DMS114 treated with DMSO at 0.1 percent for 48 hours (cell line): ENCODE measurements around the gene ANKRD13A.
"Not testable (repeated sequence)": the region's sequence is repeated elsewhere in the genome, so short reads cannot be mapped to it uniquely, and the experiment has no call there.

ENCODE experiments used
- DNase-seq: peaks from one replicate; lab custom pipeline; 2025; ENCODE audit not compliant: unreplicated experiment; lab: John Stamatoyannopoulos, UW

Gene ANKRD13A

DNA sequence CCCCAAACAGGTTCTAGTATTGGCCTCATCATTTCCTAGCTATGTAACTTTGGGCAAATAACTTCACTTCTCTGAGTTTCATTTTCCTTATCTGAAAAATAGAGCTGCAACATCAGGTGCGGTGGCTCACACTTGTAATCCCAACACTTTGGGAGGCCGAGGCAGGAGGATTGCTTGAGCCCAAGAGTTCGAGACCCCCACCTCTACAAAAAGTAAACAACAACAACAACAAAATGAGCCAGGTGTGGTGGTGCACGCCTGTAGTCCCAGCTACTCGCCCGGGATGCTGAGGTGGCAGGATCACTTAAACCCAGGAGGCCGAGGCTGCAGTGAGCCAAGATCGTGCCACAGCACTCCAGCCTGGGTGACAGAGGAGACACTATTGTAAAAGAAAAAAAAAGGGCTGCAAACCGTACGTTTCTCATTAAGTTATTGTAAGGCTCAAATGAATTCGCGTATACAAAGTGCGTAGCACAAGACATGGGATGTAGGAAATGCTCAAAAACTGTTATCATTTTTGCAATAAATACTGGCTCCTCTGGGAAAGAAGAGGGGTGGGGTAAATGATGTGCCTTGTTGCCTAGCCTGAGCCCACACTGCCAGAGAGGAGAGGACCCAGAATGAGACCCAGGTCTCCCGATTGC, 48.2 kb downstream of the ANKRD13A start:
- no peak for DNase-seq

DNA sequence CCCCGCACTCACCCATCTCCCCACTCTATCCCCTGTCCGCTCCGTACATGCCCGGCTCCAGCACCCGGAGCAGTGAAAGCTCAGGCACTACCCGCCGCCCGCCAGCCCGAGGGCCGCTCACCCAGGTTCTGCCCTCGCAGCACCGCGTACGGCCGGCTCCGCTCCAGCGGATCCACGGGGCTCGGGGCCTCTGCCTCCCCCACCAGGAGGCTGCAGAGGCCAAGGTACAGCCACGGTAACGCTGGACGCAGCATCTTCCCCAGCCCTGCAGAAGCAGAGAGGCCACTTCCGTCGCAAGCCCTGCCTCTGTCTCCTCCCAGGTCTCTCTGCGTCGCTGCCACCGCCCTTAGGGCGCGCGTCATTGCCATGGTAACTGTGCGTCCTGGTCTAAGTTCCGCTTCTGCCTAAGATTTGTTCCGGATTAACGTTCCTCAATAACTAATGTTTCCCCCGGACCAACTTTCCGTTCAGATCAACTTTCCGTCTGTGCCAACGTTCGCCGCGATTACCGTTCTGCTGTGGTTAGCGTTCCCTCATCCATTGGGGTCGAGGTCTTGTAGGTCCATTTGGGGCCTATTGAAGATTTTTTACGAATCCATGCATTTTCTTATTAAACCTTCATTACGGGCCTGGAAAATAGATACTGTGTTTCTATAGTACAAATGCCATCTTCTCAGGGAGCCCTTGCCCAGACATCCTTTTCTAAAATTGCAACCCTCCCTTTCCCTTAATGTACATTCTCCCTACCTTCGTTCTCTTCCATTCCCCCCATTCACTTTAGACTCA, 49.2 kb downstream of the ANKRD13A start, which contains the start of gene C12orf76:
TSS of gene C12orf76 (minus strand) at position 281 of the 786 bp plus-strand sequence. CDS start at position 254, 27 bp downstream.
- peak; percentile 98 for DNase-seq

DNA sequence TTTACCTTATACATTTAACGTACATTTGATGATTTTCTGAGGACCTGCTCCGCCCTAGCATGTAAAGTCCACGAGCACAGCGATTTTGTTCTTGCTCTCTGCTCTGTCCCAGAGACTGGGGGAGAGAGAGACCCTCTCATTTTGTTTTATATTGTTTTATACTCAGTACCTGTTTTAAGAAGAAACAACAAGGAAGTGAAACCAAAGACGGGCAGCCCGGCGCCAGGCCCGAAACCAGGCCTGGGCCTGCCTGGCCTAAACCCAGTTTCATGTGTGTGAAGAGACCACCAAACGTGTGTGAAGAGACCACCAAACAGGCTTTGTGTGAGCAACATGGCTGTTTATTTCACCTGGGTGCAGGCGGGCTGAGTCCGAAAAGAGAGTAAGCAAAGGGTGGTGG, 49.8 kb downstream of the ANKRD13A start:
- DNase-seq: not testable (repeated sequence)

DNA sequence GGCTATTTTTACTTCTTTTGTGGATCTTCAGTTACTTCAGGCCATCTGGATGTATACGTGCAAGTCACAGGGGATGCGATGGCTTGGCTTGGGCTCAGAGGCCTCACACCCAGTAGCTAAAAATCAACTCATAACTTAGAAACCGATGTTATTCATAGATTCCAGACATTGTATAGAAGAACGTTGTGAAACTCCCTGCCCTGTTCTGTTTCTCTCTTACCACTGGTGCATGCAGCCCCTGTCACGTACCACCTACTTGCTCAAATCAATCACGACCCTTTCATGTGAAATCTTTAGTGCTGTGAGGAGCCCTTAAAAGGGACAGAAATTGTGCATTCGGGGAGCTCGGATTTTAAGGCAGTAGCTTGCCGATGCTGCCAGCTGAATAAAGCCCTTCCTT, 50.4 kb downstream of the ANKRD13A start:
- not testable (repeated sequence) for DNase-seq

DNA sequence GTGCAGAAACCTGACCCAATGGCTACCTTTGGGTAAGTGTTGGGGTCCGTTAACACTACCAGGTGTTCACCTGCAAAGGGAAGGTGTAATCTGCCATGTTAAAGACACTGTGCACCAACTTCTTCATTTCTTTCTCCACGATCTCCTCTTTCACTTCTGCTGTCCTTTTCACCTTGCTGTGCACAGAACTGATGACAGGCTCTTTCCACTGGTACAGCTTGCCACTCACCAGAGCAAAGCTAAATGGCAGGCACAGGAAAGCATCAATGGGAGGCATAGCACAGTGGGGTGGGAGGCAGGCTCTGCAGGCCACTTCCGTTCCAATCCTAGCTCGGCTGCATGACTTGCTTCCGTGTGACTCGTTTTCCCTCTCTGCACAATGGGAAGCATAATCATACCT, 51.7 kb downstream of the ANKRD13A start:
- no peak for DNase-seq

DNA sequence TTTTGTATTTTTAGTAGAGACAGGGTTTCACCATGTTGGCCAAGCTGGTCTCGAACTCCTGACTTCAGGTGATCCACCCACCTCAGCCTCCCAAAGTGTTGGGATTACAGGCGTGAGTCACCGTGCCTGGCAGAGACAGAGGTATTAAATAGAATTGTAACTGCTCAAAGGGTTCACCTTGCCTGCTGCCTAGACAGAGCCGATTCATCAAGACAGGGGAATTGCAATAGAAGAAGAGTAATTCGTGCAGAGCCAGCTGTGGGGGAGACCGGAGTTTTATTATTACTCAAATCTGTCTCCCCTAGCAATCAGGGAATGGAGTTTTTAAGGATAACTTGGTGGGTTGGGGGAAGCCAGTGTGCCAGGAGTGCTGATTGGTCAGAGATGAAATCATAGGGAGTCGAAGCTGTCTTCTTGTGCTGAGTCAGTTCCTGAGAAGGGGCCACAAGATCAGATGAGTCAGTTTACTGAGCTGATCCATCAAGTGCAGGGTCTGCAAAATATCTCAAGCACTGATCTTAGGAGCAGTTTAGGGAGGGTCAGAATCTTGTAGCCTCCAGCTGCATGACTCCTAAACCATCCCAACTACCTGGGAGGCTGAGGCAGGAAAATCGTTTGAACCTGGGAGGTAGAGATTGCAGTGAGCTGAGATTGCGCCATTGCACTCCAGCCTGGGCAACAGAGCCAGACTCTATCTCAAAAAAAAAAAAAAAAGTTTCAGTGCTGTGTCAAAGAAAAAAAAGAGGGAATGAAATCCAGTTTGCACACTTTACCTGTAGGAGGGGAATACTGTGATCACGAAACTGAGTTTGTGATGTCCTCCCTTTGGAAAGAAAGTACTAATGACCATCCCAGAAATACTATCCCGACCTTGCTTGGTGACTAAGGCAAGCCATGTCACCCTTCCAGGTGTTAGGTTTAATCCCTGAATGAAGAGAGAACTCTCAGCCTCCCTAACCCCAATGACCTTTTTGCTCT, 56.4 kb downstream of the ANKRD13A start:
- not testable (repeated sequence) for DNase-seq

DNA sequence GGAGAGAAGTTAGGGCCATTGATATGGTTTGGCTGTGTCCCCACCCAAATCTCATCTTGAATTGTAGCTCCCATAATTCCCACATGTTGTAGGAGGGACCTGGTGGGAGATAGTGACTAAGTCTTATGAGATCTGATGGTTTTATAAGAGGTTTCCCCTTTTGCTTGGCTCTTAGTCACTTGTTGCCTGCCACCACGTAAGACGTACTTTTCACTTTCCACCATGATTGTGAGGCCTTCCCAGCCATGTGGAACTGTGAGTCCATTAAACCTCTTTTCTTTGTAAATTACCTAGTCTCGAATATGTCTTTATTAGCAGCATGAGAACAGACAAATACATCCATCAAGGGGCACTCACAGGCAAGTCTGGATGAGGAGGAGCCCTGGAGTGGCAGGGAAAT, 57.4 kb downstream of the ANKRD13A start:
- DNase-seq: not testable (repeated sequence)

DNA sequence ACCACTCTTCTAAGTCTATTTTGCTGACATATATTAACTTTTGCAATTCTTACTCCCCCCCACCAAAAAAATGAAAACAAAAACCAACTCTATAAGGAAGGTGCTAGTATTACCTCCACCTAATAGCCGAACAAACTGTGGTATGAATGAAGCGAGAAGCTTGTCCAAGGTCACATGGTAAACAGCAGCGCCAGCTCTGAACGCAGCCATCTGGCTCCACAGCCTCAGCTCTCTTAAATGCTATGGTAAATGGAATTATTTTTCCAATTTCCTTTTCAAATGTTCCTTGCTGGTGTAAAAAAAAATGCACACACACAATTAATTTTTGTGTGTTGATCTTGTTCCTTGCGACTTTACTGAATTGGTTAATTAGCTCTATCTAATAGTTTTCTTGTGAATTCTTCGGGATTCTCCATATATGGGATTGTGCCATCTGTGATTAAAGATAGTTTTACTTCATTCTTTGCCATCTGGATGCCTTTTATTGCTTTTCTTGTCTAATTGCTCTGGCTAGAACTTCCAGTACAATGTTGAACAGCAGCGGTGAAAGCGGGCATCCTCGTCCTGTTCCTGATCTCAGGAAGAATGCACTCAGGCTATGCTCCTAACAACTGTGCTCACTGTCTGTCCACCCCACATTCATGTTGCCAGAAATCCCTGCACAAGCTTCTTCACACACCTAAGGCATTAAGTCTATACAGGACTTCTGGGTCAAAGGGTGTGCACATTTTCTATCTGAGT, 59.8 kb downstream of the ANKRD13A start:
- no peak for DNase-seq

DNA sequence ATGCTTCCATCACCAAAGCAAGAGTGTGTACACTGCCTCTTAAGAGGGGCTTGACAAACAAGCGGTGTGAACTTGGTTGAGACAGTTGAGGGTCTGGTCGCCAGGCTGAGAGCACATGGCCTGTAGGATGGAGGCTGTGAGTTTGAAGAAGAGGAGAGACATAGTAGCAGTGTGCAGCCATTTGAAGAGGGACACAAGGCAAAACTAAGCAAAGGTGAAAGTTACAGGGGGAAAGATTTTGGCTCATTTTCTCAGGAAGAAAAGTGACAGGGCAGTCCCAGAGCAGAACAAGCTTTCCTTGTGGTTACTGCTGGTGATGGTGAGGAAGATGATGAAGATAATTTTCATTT, 60.4 kb downstream of the ANKRD13A start:
- no peak for DNase-seq

DNA sequence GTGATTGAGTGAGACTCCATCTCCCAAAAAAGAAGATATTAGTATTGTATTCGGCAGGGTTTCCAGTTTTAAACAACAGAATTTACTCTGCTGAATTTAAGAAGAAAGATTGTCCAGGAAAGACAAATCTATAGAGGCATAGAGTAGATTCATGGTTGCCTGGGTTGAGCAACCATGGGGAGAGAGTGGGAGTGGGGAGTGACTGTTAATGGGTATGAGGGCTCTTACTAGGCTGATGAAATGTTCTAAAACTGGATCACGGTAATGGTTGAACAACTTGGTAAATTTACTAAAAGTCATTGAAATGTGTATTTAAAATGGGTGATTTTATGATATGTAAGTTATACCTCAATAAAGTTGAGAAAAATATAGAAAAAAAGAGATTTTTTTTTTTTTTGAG, 63.0 kb downstream of the ANKRD13A start:
- no peak for DNase-seq

DNA sequence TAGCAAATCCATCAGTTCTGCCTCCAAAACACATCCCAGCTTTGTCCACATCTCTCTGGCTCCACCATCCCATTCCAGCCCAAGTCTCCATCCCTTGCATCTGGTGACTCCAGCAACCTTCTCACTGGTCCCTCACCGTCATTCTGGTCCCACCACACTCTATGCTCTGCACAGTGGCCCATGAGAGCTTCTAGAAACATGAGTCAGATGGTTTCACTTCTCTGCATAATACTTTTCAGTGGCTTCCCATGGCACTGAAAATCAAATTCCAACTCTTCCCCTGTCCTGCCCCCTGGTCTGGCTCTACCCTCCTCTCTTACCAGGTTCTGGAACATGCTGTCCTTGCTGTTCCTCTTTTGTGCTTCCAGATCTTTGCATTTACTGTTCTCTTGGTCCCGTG, 66.3 kb downstream of the ANKRD13A start:
- no peak for DNase-seq

DNA sequence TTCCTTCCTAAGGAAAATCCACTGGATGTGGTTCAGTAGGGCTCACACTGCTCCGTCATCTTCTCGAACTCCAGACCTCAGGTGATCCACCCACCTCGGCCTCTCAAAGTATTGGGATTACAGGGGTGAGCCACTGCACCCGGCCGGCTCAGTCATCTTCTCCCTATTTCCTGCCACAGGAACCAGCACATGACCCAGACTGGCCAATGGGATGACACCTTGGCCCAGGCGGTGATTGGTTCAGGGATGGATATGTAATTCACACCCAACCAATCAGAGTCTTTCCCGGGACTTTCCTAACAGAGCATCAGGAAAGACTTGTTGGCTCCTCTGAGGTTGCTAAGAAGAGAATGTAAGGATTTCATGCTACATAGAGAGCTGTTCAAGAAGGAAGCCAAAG, 68.3 kb downstream of the ANKRD13A start:
- DNase-seq: no peak

DNA sequence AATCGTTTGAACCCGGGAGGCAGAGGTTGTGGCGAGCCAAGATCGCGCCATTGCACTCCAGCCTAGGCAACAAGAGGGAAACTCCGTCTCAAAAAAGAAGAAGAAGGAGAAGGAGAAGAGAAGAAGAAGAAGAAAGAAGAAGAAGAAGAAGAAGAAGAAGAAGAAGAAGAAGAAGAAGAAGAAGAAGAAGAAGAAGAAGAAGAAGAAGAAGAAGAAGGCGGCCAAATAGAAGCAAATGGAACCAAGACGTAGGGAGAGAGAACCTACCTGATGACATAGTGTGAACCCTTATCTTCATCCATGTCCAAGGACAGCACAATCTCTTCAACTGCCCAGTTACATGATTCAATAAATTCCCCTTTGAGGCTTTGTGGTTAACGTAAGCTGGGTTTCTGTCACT, 68.9 kb downstream of the ANKRD13A start:
- DNase-seq: not testable (repeated sequence)

DNA sequence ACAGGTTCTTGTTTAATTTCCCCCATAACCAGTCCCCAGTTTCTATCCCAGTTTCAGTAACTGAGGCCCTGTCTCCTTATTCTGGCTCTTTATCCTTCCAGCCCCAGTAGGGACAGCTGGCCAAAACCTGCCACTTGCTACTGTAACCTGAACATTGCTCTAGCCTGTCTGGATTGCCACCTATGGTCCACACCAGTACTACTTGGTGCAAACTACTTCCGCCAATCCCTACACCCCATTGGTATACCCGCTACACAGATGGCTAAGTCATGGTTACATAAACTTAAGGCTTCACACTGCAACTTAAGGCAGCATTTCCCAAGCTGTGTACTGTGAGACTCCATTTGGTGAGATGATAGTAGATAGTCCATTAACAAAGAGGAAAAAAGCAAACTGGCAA, 69.4 kb downstream of the ANKRD13A start:
- DNase-seq: no peak

DNA sequence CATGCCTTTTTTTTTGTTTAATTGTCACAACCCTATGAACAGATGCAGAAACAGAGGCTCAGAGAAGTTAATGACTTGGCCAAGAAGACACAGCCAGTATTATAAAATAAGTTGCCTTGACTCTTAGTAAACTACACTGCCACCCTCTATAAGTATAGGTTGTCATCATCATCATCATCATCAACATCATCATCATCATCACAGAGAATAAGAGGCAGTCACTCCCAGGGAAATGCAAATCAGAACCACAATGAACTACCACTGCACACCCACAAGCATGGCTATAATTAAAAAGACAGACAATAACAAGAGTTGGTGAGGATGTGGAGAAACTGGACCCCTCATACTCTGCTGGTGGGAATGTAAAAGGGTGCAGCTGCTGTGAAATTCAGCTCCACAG, 72.3 kb downstream of the ANKRD13A start:
- no peak for DNase-seq

DNA sequence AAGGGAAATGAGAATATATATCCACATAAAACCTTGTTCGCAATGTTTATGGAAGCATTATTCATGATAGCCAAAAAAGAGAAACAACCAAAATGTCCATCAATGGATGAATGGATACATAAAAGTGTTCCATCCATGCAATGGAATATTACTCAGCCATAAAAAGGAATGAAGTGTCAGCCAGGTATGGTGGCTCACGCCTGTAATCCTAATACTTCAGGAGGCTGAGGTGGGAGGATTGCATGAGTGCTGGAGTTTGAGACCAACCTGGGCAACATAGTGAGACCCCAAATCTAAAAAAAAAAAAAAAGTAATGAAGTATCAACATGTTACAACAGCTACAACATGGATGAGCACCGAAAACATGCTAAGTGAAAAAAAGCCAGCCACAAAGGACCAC, 72.7 kb downstream of the ANKRD13A start:
- no peak for DNase-seq

DNA sequence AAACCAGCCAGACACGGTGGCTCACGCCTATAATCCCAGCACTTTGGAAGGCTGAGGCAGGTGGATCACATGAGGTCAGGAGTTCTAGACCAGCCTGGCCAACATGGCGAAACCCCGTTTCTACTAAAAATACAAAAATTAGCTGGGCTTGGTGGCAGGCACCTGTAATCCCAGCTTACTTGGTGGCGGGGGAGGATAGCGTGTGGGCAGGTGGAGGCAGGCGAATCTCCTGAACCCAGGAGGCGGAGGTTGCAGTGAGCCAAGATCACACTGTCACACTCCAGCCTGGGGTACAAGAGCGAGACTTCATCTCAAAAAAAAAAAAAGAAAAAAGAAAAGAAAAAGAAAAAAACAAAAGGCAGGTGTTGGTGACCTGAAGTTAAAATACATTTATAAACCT, 73.4 kb downstream of the ANKRD13A start:
- DNase-seq: not testable (repeated sequence)

DNA sequence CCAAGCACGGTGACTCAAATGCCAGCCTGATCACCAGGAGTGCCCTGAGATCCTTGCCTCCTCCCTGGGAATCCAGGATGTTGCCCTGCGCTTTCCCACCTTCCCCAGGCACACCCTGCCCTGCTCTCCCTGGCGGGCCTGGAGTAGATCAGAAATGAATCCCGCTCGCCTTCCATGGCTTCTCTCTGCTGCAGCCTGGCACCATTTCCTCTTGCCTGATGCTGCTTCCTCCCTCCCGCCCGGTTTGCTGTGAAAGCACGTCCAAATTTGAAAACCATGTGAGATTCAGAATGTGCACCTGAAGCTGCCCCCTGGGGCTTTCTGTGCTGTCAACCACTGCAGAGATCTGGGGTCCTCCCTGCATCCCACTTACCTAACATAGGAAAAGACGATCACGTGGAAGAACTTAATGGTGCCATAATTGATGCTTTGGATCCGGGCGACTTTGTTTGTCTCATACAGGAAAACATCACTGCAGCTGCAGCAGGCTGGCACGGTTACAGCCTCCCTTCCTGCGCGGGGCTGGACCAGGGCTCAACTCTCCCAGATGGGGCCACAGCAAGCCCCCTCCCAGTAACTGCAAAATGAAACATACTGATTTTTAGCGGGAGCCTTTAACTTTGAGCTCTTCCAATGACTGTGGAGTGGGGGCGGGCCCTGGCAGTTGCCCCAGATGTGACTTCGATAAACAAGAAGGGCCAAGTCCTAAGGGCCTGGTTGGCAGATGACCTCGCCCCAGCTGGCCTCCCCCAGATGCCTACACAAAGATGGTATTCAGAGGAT, 74.0 kb downstream of the ANKRD13A start:
- DNase-seq: no peak

DNA sequence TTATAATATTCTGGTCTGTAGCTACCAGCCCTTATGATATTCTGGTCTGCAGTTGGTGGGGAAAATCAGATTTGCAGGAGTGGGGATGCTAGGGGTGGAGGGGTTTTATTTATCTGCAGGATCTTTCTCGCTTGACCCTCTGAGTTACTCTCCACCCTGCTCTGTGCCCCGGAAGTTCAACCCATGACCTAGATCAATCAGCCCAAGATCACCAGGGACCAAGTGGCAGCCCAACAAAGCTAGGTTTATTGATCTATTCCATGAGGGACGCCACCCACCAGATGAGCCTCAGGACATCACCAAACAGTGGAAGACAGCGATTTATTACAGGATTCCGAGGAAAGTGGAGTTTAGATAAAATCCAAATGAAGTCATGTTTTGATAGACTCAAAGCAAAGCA, 74.9 kb downstream of the ANKRD13A start:
- DNase-seq: no peak

DNA sequence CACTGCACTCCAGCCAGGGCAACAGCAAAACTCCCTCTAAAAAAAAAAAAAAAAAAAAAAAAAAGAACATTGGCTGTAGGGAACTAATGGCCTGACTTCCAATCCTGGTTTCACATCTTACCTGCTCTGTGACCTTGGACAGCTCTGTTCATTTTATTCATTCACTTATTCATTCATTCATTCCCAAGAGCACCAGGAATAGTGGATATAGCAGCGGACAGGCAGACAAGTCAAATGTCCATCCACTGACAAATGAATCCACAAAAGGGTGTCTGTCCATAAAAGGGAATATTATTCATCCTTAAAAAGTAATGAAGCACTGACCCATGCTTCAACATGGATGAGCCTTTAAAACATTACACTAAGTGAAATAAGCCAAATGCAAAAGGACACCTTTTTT, 76.7 kb downstream of the ANKRD13A start:
- no peak for DNase-seq
